H1 (cell line): ENCODE data around the gene ALKBH7. TPM values are rescaled to one million over a fixed set of nuclear protein-coding genes. Genes with fewer than 3 reads are reported as not detected.

Experiments
- CTCF ChIA-PET: fragments of 300-600 bp; sonication (Branson Sonifier 250); formaldehyde crosslinking; loops from one replicate; lab custom pipeline; 2021; ENCODE audit not compliant: partially characterized antibody; lab: Charles Lee
- POLR2A ChIA-PET: fragments of 300-600 bp; sonication (Branson Sonifier 250); formaldehyde crosslinking; loops from one replicate; lab custom pipeline; 2021; ENCODE audit warnings: inconsistent platforms; ENCODE audit not compliant: partially characterized antibody; lab: Charles Lee
- DNase-seq, 2 experiments: peaks; one replicate each; pipeline versions ENCODE4 v3.0.0 to v3.0.0-alpha.2; 2010 to 2022; ENCODE audit warnings: low spot score in 2 of 2, low read depth in 1 of 2, mixed read lengths in 1 of 2
- FAIRE-seq: peaks from 2 replicates; lab custom pipeline; 2011; peaks lifted over from hg19 to GRCh38; lab: Jason Lieb, UNC
- H2AFZ ChIP-seq: 2 replicates; pipeline ENCODE4 v1.8.1; 2012; ENCODE audit warnings: low read length, inconsistent platforms
- H2AK5ac ChIP-seq: 2 replicates; pipeline ENCODE4 v1.6.1; 2013; ENCODE audit warnings: low read depth, low read length
- H2BK120ac ChIP-seq: replicated peaks from 2 replicates; pipeline ENCODE3; 2013; ENCODE audit warnings: low read depth, low read length, inconsistent platforms
- H2BK12ac ChIP-seq: 2 replicates; pipeline ENCODE4 v1.6.1; 2013; ENCODE audit warnings: low read depth, low read length
- H2BK15ac ChIP-seq: 2 replicates; pipeline ENCODE4 v1.6.1; 2013; ENCODE audit warnings: low read length
- H2BK20ac ChIP-seq: 2 replicates; pipeline ENCODE4 v1.6.1; 2013; ENCODE audit warnings: low read length
- H2BK5ac ChIP-seq: 2 replicates; pipeline ENCODE4 v1.6.1; 2013; ENCODE audit warnings: low read depth, low read length
- H3K14ac ChIP-seq: 2 replicates; pipeline ENCODE4 v1.6.1; 2013; ENCODE audit warnings: inconsistent platforms; ENCODE audit not compliant: insufficient read length
- H3K18ac ChIP-seq: 2 replicates; pipeline ENCODE4 v1.6.1; 2013; ENCODE audit warnings: low read length; ENCODE audit errors: extremely low read depth
- H3K23ac ChIP-seq: 2 replicates; pipeline ENCODE4 v1.6.1; 2013; ENCODE audit warnings: inconsistent platforms; ENCODE audit not compliant: insufficient read length
- H3K23me2 ChIP-seq: 2 replicates; pipeline ENCODE4 v1.6.1; 2013; ENCODE audit warnings: low read depth, low read length
- H3K27ac ChIP-seq: 2 replicates; pipeline ENCODE4 v1.6.1; 2011; ENCODE audit warnings: low read depth, low read length, inconsistent platforms
- H3K27me3 ChIP-seq, 4 experiments: replicated peaks in 1 of 4; 1 replicate in 1 of 4; 2 replicates in 3 of 4; pipeline versions ENCODE4 v1.6.1 to v1.8.1; 2011 to 2013; ENCODE audit warnings: low read length in 3 of 4, mild to moderate bottlenecking in 3 of 4, inconsistent platforms in 2 of 4, mixed read lengths in 2 of 4, moderate library complexity in 1 of 4; ENCODE audit not compliant: control insufficient read depth in 3 of 4, insufficient read depth in 3 of 4; ENCODE audit errors: extremely low read depth in 1 of 4
- H3K36me3 ChIP-seq, 4 experiments: 2 replicates each; pipeline versions ENCODE4 v1.6.1 to v1.8.1; 2011 to 2013; ENCODE audit warnings: mild to moderate bottlenecking in 4 of 4, low read length in 3 of 4, moderate library complexity in 2 of 4, control low read depth in 1 of 4, inconsistent platforms in 1 of 4; ENCODE audit not compliant: insufficient read depth in 4 of 4, control insufficient read depth in 2 of 4
- H3K4ac ChIP-seq: replicated peaks from 2 replicates; pipeline ENCODE3; 2013; ENCODE audit warnings: low read length, low read depth, mixed read lengths, inconsistent platforms; ENCODE audit not compliant: insufficient read length
- H3K4me1 ChIP-seq, 4 experiments: replicated peaks in 1 of 4; 1 replicate in 1 of 4; 2 replicates in 3 of 4; pipeline versions ENCODE4 v1.6.1 to v1.8.1; 2011 to 2013; ENCODE audit warnings: low read length in 3 of 4, inconsistent platforms in 2 of 4, mixed read lengths in 1 of 4; ENCODE audit not compliant: insufficient read depth in 4 of 4, control insufficient read depth in 3 of 4
- H3K4me2 ChIP-seq, 2 experiments: 2 replicates each; pipeline versions ENCODE4 v1.6.1 to v1.8.1; 2011 to 2013; ENCODE audit warnings: low read depth in 2 of 2, low read length in 2 of 2, control low read depth in 1 of 2, inconsistent platforms in 1 of 2, mild to moderate bottlenecking in 1 of 2; ENCODE audit not compliant: insufficient read depth in 1 of 2
- H3K4me3 ChIP-seq, 4 experiments: fragments of 200-600, 300-600 bp in 1 of 4; sonication (generic), shearing (Covaris generic), sonication (Bioruptor Twin) in 1 of 4; 2 replicates each; pipeline versions ENCODE4 v1.5.1 to v1.8.1; 2011 to 2016; ENCODE audit warnings: low read length in 4 of 4, low read depth in 3 of 4, control low read depth in 2 of 4, inconsistent platforms in 2 of 4, mild to moderate bottlenecking in 2 of 4, mixed read lengths in 1 of 4, moderate library complexity in 1 of 4; ENCODE audit not compliant: insufficient read depth in 2 of 4; ENCODE audit errors: extremely low read depth in 1 of 4
- H3K56ac ChIP-seq: replicated peaks from 2 replicates; pipeline ENCODE3; 2013; ENCODE audit warnings: low read depth, mild to moderate bottlenecking, mixed read lengths, low read length, inconsistent platforms; ENCODE audit not compliant: insufficient read length
- H3K79me1 ChIP-seq: 2 replicates; pipeline ENCODE4 v1.6.1; 2013; ENCODE audit warnings: low read depth, low read length, control low read depth
- H3K79me2 ChIP-seq, 2 experiments: 2 replicates each; pipeline versions ENCODE4 v1.6.1 to v1.8.1; 2012 to 2013; ENCODE audit warnings: low read length in 2 of 2, mild to moderate bottlenecking in 2 of 2, inconsistent platforms in 1 of 2; ENCODE audit not compliant: insufficient read depth in 2 of 2, control insufficient read depth in 1 of 2
- H3K9ac ChIP-seq, 4 experiments: replicated peaks in 1 of 4; 1 replicate in 1 of 4; 2 replicates in 3 of 4; pipeline versions ENCODE4 v1.6.1 to v1.8.1; 2011 to 2013; ENCODE audit warnings: low read depth in 3 of 4, low read length in 3 of 4, control low read depth in 2 of 4, mild to moderate bottlenecking in 2 of 4, moderate library complexity in 2 of 4, inconsistent platforms in 1 of 4; ENCODE audit errors: extremely low read depth in 1 of 4
- H3K9me3 ChIP-seq, 2 experiments: 2 replicates each; pipeline versions ENCODE4 v1.6.1 to v1.8.1; 2012 to 2013; ENCODE audit warnings: mild to moderate bottlenecking in 2 of 2, moderate library complexity in 2 of 2, control low read depth in 1 of 2, inconsistent platforms in 1 of 2, low read depth in 1 of 2, low read length in 1 of 2, mixed read lengths in 1 of 2; ENCODE audit not compliant: insufficient read depth in 2 of 2
- H4K20me1 ChIP-seq, 2 experiments: replicated peaks in 1 of 2; 2 replicates each; pipeline versions ENCODE3 to v1.8.1; 2011 to 2013; ENCODE audit warnings: inconsistent platforms in 2 of 2, low read length in 2 of 2, mild to moderate bottlenecking in 1 of 2; ENCODE audit not compliant: insufficient read depth in 2 of 2, control insufficient read depth in 1 of 2
- H4K5ac ChIP-seq: 2 replicates; pipeline ENCODE4 v1.6.1; 2013; ENCODE audit warnings: low read length, low read depth, mixed read lengths, inconsistent platforms; ENCODE audit not compliant: insufficient read length
- H4K8ac ChIP-seq: 2 replicates; pipeline ENCODE4 v1.8.0; 2013; ENCODE audit warnings: mild to moderate bottlenecking, moderate library complexity, low read length, inconsistent platforms; ENCODE audit not compliant: insufficient read depth; ENCODE audit errors: extremely low read depth
- H4K91ac ChIP-seq: replicated peaks from 2 replicates; pipeline ENCODE3; 2013; ENCODE audit warnings: low read length, mixed read lengths, inconsistent platforms; ENCODE audit not compliant: insufficient read length
- CHD2 ChIP-seq: IDR thresholded peaks from 2 replicates; pipeline ENCODE4 v1.6.1; 2012; ENCODE audit warnings: low read length, improper control_type of control experiment
- MAFK ChIP-seq: IDR thresholded peaks from 2 replicates; pipeline ENCODE4 v1.6.1; 2012; ENCODE audit warnings: low read depth, mild to moderate bottlenecking, improper control_type of control experiment, low read length
- PHF8 ChIP-seq: fragments of 200-600 bp; sonication (generic); conservative IDR thresholded peaks from 2 replicates; pipeline ENCODE4 v1.7.1; 2012; ENCODE audit warnings: low read depth, mild to moderate bottlenecking, inconsistent platforms, low read length, moderate library complexity
- POU5F1 ChIP-seq: IDR thresholded peaks from 2 replicates; pipeline ENCODE4 v1.6.1; 2011; ENCODE audit warnings: low read depth, mild to moderate bottlenecking, low read length, moderate library complexity
- RXRA ChIP-seq: IDR thresholded peaks from 2 replicates; pipeline ENCODE4 v1.6.1; 2011; ENCODE audit warnings: low read depth, mild to moderate bottlenecking, low read length, moderate library complexity; ENCODE audit not compliant: insufficient read depth
- WGBS, 2 experiments: shearing (Covaris generic) in 1 of 2; methylation state at CpG; one replicate each; pipeline versions ENCODE4 v1.1.6 to v1.1.7; 2013 to 2015; ENCODE audit warnings: low lambda C conversion rate in 2 of 2, mixed read lengths in 2 of 2, inconsistent platforms in 1 of 2, low coverage in 1 of 2, missing lambda C conversion rate in 1 of 2; ENCODE audit not compliant: insufficient replicate concordance in 2 of 2, insufficient coverage in 1 of 2, insufficient read length in 1 of 2; ENCODE audit errors: extremely low coverage in 1 of 2, missing lambda C conversion rate in 1 of 2; 5-methylcytosine and 5-hydroxymethylcytosine counted together
- polyA plus RNA-seq, 7 experiments: library from polyadenylated mRNA; depleted of rRNA in 3 of 7; stranded (reverse) in 5 of 7; unstranded in 2 of 7; fragments of >200 nt in 5 of 7; fragments of 200-250 nt in 2 of 7; gene quantifications; 1 replicate in 5 of 7; 2 replicates in 1 of 7; 4 replicates in 1 of 7; pipeline versions ENCODE4 v1.2.1 to v1.2.3, GENCODE V29; 2011 to 2013; ENCODE audit warnings: missing spikeins in 2 of 7, mixed read lengths in 2 of 7
- total RNA-seq: library from RNA; stranded (reverse); fragmentation: NEBNext Ultra II Directional; extraction: Animal tissue kit (Norgen Biotek cat#: 25700); gene quantifications from 2 replicates; pipeline ENCODE4 v1.2.1, GENCODE V29; 2021

ALKBH7 gene
- total and polyA plus RNA-seq, 2 of the 8 experiments (the other 6 are each of a cell fraction or from before 2014, with no cell fraction given): 66.3 to 100 TPM

- no peak overlapping the region for H2AFZ ChIP-seq
- H3K23me2 ChIP-seq: peaks cover 7% of the 10 kb centered on the region
- no peak overlapping the region for H3K18ac ChIP-seq
- H4K8ac ChIP-seq: no peak overlapping the region
- DNase-seq (no peak), FAIRE-seq (no peak)
- POLR2A ChIA-PET: interaction anchor here (1.4 to 4.7 kb wide), 2 partner anchors 11 to 15 kb away, joined by 3 to 20 read pairs; no protein-coding TSS in a partner anchor
- H3K56ac ChIP-seq: no peak overlapping the region
- H2BK5ac ChIP-seq: no peak overlapping the region
- H3K4ac ChIP-seq: no peak overlapping the region
- H3K27me3 ChIP-seq: no peaks in the 10 kb centered on the region; a peak in 1 of 7 replicates
- H4K5ac ChIP-seq: no peak overlapping the region
- peaks cover 2 to 6% (median 3%) of the 10 kb centered on the region in 4 experiments; a peak in 2 of 8 replicates for H3K36me3 ChIP-seq
- no peak overlapping the region for H3K23ac ChIP-seq
- no peak overlapping the region for H2BK20ac ChIP-seq
- H3K14ac ChIP-seq: no peak overlapping the region
- no peak overlapping the region for H3K27ac ChIP-seq
- H3K9ac ChIP-seq: no peak overlapping the region
- CTCF ChIA-PET: interaction anchor here (0.6 to 1.4 kb wide), 2 partner anchors 16 to 25 kb away, joined by 3 read pairs; no protein-coding TSS in a partner anchor
- no peak overlapping the region for H2BK120ac ChIP-seq
- H2BK15ac ChIP-seq: no peak overlapping the region
- no peak overlapping the region for H3K4me3 ChIP-seq
- no peaks in the 10 kb centered on the region for H4K20me1 ChIP-seq
- H2BK12ac ChIP-seq: no peak overlapping the region
- H3K4me2 ChIP-seq: no peak overlapping the region
- no peaks in the 10 kb centered on the region for H3K9me3 ChIP-seq
- no peak overlapping the region for H2AK5ac ChIP-seq
- H3K4me1 ChIP-seq: peaks cover 0 to 8% (median 7%) of the 10 kb centered on the region in 4 experiments; a peak in 5 of 7 replicates
- H3K79me2 ChIP-seq: peaks cover 5 to 15% of the 10 kb centered on the region in 2 experiments; a peak in 3 of 4 replicates
- 92% methylated on average over 12 of the region's 12 CpGs; no CpG with 5 or more reads in 1 of the 2 experiments for WGBS, 2 experiments
- peaks cover 6% of the 10 kb centered on the region for H3K79me1 ChIP-seq
- H4K91ac ChIP-seq: peak overlapping the region; percentile 34
- TF ChIP-seq MAFK: no peak
- no peak for TF ChIP-seq POU5F1
- no peak for TF ChIP-seq CHD2
- TF ChIP-seq RXRA: no peak
- no peak for TF ChIP-seq PHF8
Observed at GRCh38 chr19:6396305-6396704, 23.7 kb downstream of the ALKBH7 start.
